Activated naive CD8-positive, alpha-beta T cell treated with anti-CD3 and anti-CD28 coated beads, Interleukin-2, amount 10 ng/mL, durations not matched to agents 7 days and 5 days (primary cell): Measurements from ENCODE around the gene NFU1. TPM values are rescaled to one million over a fixed set of nuclear protein-coding genes. Genes with fewer than 3 reads are reported as not detected.

Experiments
- total RNA-seq, 2 experiments: library from RNA; stranded (reverse); gene quantifications; one replicate each; pipeline ENCODE4 v1.2.3, GENCODE V29; 2021

NFU1 gene
- total RNA-seq, 2 experiments from 2014 or later, result 32.9 to 33.0 TPM

Other genes with a start within 250 kb of the NFU1 start
- gene GFPT1, start 50.2 kb downstream of the NFU1 start, total RNA-seq, result 10 to 100 TPM; 20.8 to 22.4 TPM
- 100 to 1,000 TPM; 143 to 144 TPM for gene AAK1, start 206.3 kb upstream of the NFU1 start, total RNA-seq